GM18951 (cell line): ENCODE results near the gene DYNLT4.

Source experiments
- POLR2A ChIP-seq: IDR thresholded peaks from 4 replicates; pipeline ENCODE4 v1.6.1; 2011; ENCODE audit warnings: mild to moderate bottlenecking; ENCODE audit not compliant: insufficient read length, insufficient read depth; ENCODE audit errors: extremely low read depth
- in situ Hi-C: fragments of 300-500 bp; cut with MboI; formaldehyde crosslinking; loops from one replicate; pipeline ENCODE4 v1.12.0; 2022; ENCODE audit warnings: low sequenced_read_pairs, mixed read lengths, inconsistent platforms; ENCODE audit not compliant: unreplicated experiment

The DYNLT4 gene

GRCh38 chr1:44760876-44761275 is 46.3 kb downstream of the DYNLT4 start:
- no peak for TF ChIP-seq POLR2A
- in situ Hi-C loops, result no loop called here

- in situ Hi-C loops, result no loop called here
- no peak for TF ChIP-seq POLR2A
These were observed 48.1 kb downstream of the DYNLT4 start for GRCh38 chr1:44759077-44759476.

GRCh38 chr1:44757420-44757819 is 49.7 kb downstream of the DYNLT4 start:
- in situ Hi-C loops, result no loop called here
- TF ChIP-seq POLR2A, result no peak
